Measurements from ENCODE around the gene OBP2A. TPM values are rescaled to one million over a fixed set of nuclear protein-coding genes. Genes with fewer than 3 reads are reported as not detected.
A peak's percentile ranks its signal among the peaks of the same experiment; 100 is the strongest.

Gene OBP2A
- total RNA-seq, 2 donors from 2014 or later: not detected

- H3K36me3 ChIP-seq: peaks cover 20% of the 10 kb centered on the region
- peak; percentile 66 to 70 for TF ChIP-seq CTCF (IDR thresholded peaks at IDR 0.05)
- H3K27me3 ChIP-seq: no peaks in the 10 kb centered on the region
- H3K9me3 ChIP-seq: peaks cover 0 to 9% of the 10 kb centered on the region in 2 donors
- no peak overlapping the region for H3K27ac ChIP-seq
- DNase-seq (ENCODE audit: low spot score): no peak
- H3K4me1 ChIP-seq: peaks cover 0 to 29% of the 10 kb centered on the region in 2 donors
- no peak overlapping the region for H3K4me3 ChIP-seq
Observed at GRCh38 chr9:135504262-135505243, 41.4 kb upstream of the OBP2A start.

GRCh38 chr9:135505406-135506187 is 40.3 kb upstream of the OBP2A start:
- Histone ChIP-seq H3K4me1 (peaks cover 0 to 28% of the 10 kb centered on the region in 2 donors), H3K36me3 (peaks cover 20% of the 10 kb centered on the region), H3K4me3 (no peak overlapping the region), H3K27me3 (no peaks in the 10 kb centered on the region), H3K27ac (no peak overlapping the region), H3K9me3 (peaks cover 0 to 10% of the 10 kb centered on the region in 2 donors)
- TF ChIP-seq CTCF (IDR thresholded peaks at IDR 0.05): no peak
- no peak for DNase-seq (ENCODE audit: low spot score)

GRCh38 chr9:135506327-135507103 is 39.4 kb upstream of the OBP2A start:
- Histone ChIP-seq H3K4me1 (peaks cover 0 to 23% of the 10 kb centered on the region in 2 donors), H3K4me3 (no peak overlapping the region), H3K36me3 (peaks cover 20% of the 10 kb centered on the region), H3K27ac (no peak overlapping the region), H3K27me3 (no peaks in the 10 kb centered on the region), H3K9me3 (peaks cover 0 to 10% of the 10 kb centered on the region in 2 donors)
- no peak for TF ChIP-seq CTCF (IDR thresholded peaks at IDR 0.05)
- DNase-seq (ENCODE audit: low spot score): no peak

GRCh38 chr9:135507104-135508035 is 38.6 kb upstream of the OBP2A start:
- no peak for DNase-seq (ENCODE audit: low spot score)
- H3K9me3 ChIP-seq: peaks cover 0 to 10% of the 10 kb centered on the region in 2 donors
- H3K4me1 ChIP-seq: peaks cover 0 to 15% of the 10 kb centered on the region in 2 donors
- no peak for TF ChIP-seq CTCF (IDR thresholded peaks at IDR 0.05)
- H3K27me3 ChIP-seq: no peaks in the 10 kb centered on the region
- peaks cover 18% of the 10 kb centered on the region for H3K36me3 ChIP-seq
- no peak overlapping the region for H3K27ac ChIP-seq
- H3K4me3 ChIP-seq: no peak overlapping the region

Measured in right atrium auricular region (tissue), 2 donors.